Ishikawa (cell line): ENCODE measurements around the gene AP1S1.

Experiments
- CEBPB ChIP-seq: IDR thresholded peaks from 2 replicates; pipeline ENCODE4 v1.6.1; 2012
- CREB1 ChIP-seq: IDR thresholded peaks from 2 replicates; pipeline ENCODE4 v1.6.1; 2012; ENCODE audit warnings: low read depth
- EGR1 ChIP-seq: IDR thresholded peaks from 2 replicates; pipeline ENCODE4 v1.6.1; 2012
- EP300 ChIP-seq: IDR thresholded peaks from 2 replicates; pipeline ENCODE4 v1.6.1; 2012; ENCODE audit warnings: borderline replicate concordance
- FOXM1 ChIP-seq: IDR thresholded peaks from 2 replicates; pipeline ENCODE4 v1.6.1; 2012; ENCODE audit warnings: low read depth, borderline replicate concordance
- MAX ChIP-seq: IDR thresholded peaks from 2 replicates; pipeline ENCODE4 v1.6.1; 2012
- NFIC ChIP-seq: IDR thresholded peaks from 2 replicates; pipeline ENCODE4 v1.6.1; 2012
- RAD21 ChIP-seq: IDR thresholded peaks from 2 replicates; pipeline ENCODE4 v1.6.1; 2012; ENCODE audit warnings: low read depth
- TAF1 ChIP-seq: IDR thresholded peaks from 2 replicates; pipeline ENCODE4 v1.6.1; 2012; ENCODE audit warnings: low read depth, mild to moderate bottlenecking
- TEAD4 ChIP-seq: IDR thresholded peaks from 2 replicates; pipeline ENCODE4 v1.6.1; 2012
- YY1 ChIP-seq: IDR thresholded peaks from 2 replicates; pipeline ENCODE4 v1.6.1; 2012; ENCODE audit warnings: low read depth
- TF ChIP-seq, protein P1 (sequence below): IDR thresholded peaks from 2 replicates; pipeline ENCODE4 v1.6.1; 2012; ENCODE audit warnings: low read depth, mild to moderate bottlenecking
- TF ChIP-seq, protein P2 (sequence below): IDR thresholded peaks from 2 replicates; pipeline ENCODE4 v1.6.1; 2012

DNA sequence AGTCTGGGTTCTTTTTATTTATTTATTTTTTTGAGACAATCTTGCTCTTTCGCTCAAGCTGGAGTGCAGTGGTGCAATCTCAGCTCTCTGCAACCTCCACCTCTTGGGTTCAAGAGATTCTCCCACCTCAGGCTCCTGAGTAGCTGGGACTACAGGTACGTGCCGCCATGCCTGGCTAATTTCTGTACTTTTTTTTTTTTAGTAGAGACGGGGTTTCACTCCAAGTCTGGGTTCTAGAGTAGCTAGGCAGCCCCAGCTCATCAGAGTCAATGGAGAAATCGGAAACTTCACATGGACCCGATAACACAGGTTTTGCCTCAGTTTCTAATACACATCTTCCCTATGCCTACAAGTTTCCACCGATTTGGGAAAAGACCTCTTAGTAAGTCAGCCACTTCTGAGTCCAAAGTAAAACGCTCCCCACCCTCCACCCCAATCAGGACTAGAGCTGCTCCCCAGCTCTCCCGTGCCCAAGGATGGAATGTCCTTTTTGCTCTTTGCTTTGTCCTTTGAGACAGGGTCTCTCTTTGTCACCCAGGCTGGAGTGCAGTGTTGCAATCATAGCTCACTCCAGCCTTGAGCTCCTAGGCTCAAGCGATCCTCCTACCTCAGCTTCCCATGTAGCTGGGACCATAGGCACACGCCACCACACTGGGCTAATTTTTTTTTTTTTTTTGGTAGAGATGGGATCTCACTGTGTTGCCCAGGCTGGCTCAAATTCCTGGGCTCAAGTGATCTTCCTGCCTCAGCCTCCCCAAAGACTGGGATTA, 31.2 kb upstream of the AP1S1 start:
- TF ChIP-seq CREB1 (no peak), YY1 (no peak), RAD21 (no peak), CEBPB (no peak), EP300 (no peak), TAF1 (no peak), FOXM1 (no peak), NFIC (no peak), EGR1 (no peak), MAX (no peak), TEAD4 (no peak)
- TF ChIP-seq, protein P1, sequence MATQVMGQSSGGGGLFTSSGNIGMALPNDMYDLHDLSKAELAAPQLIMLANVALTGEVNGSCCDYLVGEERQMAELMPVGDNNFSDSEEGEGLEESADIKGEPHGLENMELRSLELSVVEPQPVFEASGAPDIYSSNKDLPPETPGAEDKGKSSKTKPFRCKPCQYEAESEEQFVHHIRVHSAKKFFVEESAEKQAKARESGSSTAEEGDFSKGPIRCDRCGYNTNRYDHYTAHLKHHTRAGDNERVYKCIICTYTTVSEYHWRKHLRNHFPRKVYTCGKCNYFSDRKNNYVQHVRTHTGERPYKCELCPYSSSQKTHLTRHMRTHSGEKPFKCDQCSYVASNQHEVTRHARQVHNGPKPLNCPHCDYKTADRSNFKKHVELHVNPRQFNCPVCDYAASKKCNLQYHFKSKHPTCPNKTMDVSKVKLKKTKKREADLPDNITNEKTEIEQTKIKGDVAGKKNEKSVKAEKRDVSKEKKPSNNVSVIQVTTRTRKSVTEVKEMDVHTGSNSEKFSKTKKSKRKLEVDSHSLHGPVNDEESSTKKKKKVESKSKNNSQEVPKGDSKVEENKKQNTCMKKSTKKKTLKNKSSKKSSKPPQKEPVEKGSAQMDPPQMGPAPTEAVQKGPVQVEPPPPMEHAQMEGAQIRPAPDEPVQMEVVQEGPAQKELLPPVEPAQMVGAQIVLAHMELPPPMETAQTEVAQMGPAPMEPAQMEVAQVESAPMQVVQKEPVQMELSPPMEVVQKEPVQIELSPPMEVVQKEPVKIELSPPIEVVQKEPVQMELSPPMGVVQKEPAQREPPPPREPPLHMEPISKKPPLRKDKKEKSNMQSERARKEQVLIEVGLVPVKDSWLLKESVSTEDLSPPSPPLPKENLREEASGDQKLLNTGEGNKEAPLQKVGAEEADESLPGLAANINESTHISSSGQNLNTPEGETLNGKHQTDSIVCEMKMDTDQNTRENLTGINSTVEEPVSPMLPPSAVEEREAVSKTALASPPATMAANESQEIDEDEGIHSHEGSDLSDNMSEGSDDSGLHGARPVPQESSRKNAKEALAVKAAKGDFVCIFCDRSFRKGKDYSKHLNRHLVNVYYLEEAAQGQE = no peak
- TF ChIP-seq, protein P2, sequence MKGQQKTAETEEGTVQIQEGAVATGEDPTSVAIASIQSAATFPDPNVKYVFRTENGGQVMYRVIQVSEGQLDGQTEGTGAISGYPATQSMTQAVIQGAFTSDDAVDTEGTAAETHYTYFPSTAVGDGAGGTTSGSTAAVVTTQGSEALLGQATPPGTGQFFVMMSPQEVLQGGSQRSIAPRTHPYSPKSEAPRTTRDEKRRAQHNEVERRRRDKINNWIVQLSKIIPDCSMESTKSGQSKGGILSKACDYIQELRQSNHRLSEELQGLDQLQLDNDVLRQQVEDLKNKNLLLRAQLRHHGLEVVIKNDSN = no peak
